Heart right ventricle (tissue), 16 donors: ENCODE results near the gene FSTL5. TPM values are rescaled to one million over a fixed set of nuclear protein-coding genes. Genes with fewer than 3 reads are reported as not detected.

ENCODE experiments used
- ATAC-seq, 8 donors: fragments of 200-7000 bp; cut with Tn5 transposase; one replicate each; pipeline ENCODE4 v1.9.1; 2020; ENCODE audit warnings: mild to moderate bottlenecking in 8 of 8, moderate library complexity in 8 of 8, moderate number of reproducible peaks in 1 of 8
- DNase-seq, 2 donors: peaks; one replicate each; pipeline ENCODE4 v3.0.0-alpha.2; 2020
- H3K27ac ChIP-seq, 10 donors: fragments of 200-600 bp; sonication (generic) in 2 of 10; one replicate each; pipeline versions ENCODE4 v1.5.0 to v1.8.0; 2020 to 2022; ENCODE audit warnings: mild to moderate bottlenecking in 3 of 10
- H3K27me3 ChIP-seq, 7 donors: fragments of 200-600 bp; one replicate each; pipeline ENCODE4 v1.8.0; 2021 to 2022; ENCODE audit warnings: mild to moderate bottlenecking in 2 of 7
- H3K36me3 ChIP-seq, 9 donors: fragments of 200-600 bp; sonication (generic) in 1 of 9; one replicate each; pipeline versions ENCODE4 v1.5.0 to v1.8.0; 2020 to 2022; ENCODE audit warnings: mild to moderate bottlenecking in 2 of 9
- H3K4me1 ChIP-seq, 9 donors: fragments of 200-600 bp; sonication (generic) in 1 of 9; one replicate each; pipeline versions ENCODE4 v1.5.0 to v1.8.0; 2020 to 2022; ENCODE audit warnings: mild to moderate bottlenecking in 4 of 9
- H3K4me3 ChIP-seq, 10 donors: fragments of 200-600 bp; sonication (generic) in 2 of 10; one replicate each; pipeline versions ENCODE4 v1.5.0 to v1.8.0; 2020 to 2022; ENCODE audit warnings: mild to moderate bottlenecking in 7 of 10, moderate library complexity in 2 of 10
- H3K9me3 ChIP-seq, 11 donors: fragments of 200-600 bp in 10 of 11; sonication (generic) in 2 of 11; one replicate each; pipeline versions ENCODE4 v1.5.0 to v1.8.0; 2013 to 2022; ENCODE audit warnings: mild to moderate bottlenecking in 2 of 11, control low read depth in 1 of 11, moderate library complexity in 1 of 11
- CTCF ChIP-seq, 9 donors: fragments of 200-600 bp; sonication (generic) in 2 of 9; IDR thresholded peaks; one replicate each; pipeline versions ENCODE4 v1.5.0 to v1.8.0; 2021 to 2022; ENCODE audit warnings: antibody characterized with exemption in 9 of 9, mild to moderate bottlenecking in 5 of 9, moderate library complexity in 1 of 9
- WGBS, 2 donors: extraction: QIAGEN DNeasy Blood & Tissue Kit; methylation state at CpG; one replicate each; pipeline ENCODE4 v1.1.7; 2013; ENCODE audit warnings: inconsistent platforms in 1 of 2; 5-methylcytosine and 5-hydroxymethylcytosine counted together
- intact Hi-C, 10 donors: fragments of 100-400 bp; cut with DNase I; formaldehyde crosslinking; loops; one replicate each; pipeline versions ENCODE4 v1.11.1 to v1.14.2; 2022
- polyA plus RNA-seq, 2 donors: library from polyadenylated mRNA; stranded (reverse); fragments of 200-250 nt; gene quantifications; one replicate each; pipeline ENCODE4 v1.2.3, GENCODE V29; 2013
- total RNA-seq, 10 donors: library from RNA; stranded (reverse); fragmentation: NEBNext Ultra II Directional in 3 of 10; extraction: Animal tissue kit (Norgen Biotek cat#: 25700) in 3 of 10; gene quantifications; one replicate each; pipeline versions ENCODE4 v1.2.1 to v1.2.4, GENCODE V29; 2021 to 2023
- donor health status: Arrhythmogenic right ventricular cardiomyopathy.
- donor health status: ischemic (EF 13 %, LVEDD 7.1; RV severe dilation, severe dysfunction).
- donor health status: healthy with polysubstance abuse.
- donor health status: DM: no; HTN: yes; CAD: no.
- donor health status: DM: no; HTN: no; CAD: no.
- donor health status: ischemic (EF 25% LVEDD 6.9; RV normal size, moderate dysfunction).
- donor health status: ischemic (EF 25% LVEDD 5.7; RV mildly dilated, moderate dysfunction).
- donor health status: healthy.
- donor health status: DM: yes; HTN: yes; CAD: no.
- donor health status: Ischemic cardiomyopathy.
- donor health status: ischemic (EF 35%, LVEDD 5.7; RV mildly dilated, moderate dysfunction).
- donor health status: nonischemic (EF 11% LVEDD 7.7; RV severe dilation, severe dysfunction).
- donor health status: DM: yes; HTN: yes; CAD: no.
- donor health status: PGD.
- donor health status: ischemic (EF 29% LVEDD 5.4; RV normal size, mild dysfunction).
- donor health status: nonischemic (EF 23%, LVEDD 6.1; RV moderate dilation, normal function).

FSTL5 gene
- total and polyA plus RNA-seq, 12 donors: 0.01 TPM; not detected in 11

- DNase-seq (no peak), ATAC-seq (no peak)
- intact Hi-C loops: no loop called here
- Histone ChIP-seq H3K27me3 (no peaks in the 10 kb centered on the region), H3K9me3 (peaks cover 0 to 3% (median 0%) of the 10 kb centered on the region in 11 donors), H3K36me3 (no peaks in the 10 kb centered on the region), H3K27ac (no peak overlapping the region), H3K4me3 (no peak overlapping the region), H3K4me1 (no peaks in the 10 kb centered on the region)
- no peak for TF ChIP-seq CTCF (IDR thresholded peaks at IDR 0.05)
Measured at GRCh38 chr4:161988946-161989345, 174.9 kb downstream of the FSTL5 start.

- Histone ChIP-seq H3K36me3 (no peaks in the 10 kb centered on the region), H3K4me3 (no peak overlapping the region), H3K27ac (no peak overlapping the region), H3K27me3 (no peaks in the 10 kb centered on the region), H3K9me3 (no peaks in the 10 kb centered on the region), H3K4me1 (no peaks in the 10 kb centered on the region)
- intact Hi-C loops: no loop called here
- 82 to 88% methylated on average over 1 of the region's 1 CpG for WGBS, 2 donors
- no peak for ATAC-seq
- no peak for DNase-seq
- no peak for TF ChIP-seq CTCF (IDR thresholded peaks at IDR 0.05)
Measured at GRCh38 chr4:161987611-161988010, 176.2 kb downstream of the FSTL5 start.

- 55 to 68% methylated on average over 2 of the region's 2 CpGs for WGBS, 2 donors
- TF ChIP-seq CTCF (IDR thresholded peaks at IDR 0.05): no peak
- H3K27ac ChIP-seq: no peak overlapping the region
- intact Hi-C loops: no loop called here
- H3K4me3 ChIP-seq: no peak overlapping the region
- no peaks in the 10 kb centered on the region for H3K27me3 ChIP-seq
- peaks cover 0 to 2% (median 0%) of the 10 kb centered on the region in 11 donors for H3K9me3 ChIP-seq
- no peaks in the 10 kb centered on the region for H3K4me1 ChIP-seq
- no peak for DNase-seq
- H3K36me3 ChIP-seq: no peaks in the 10 kb centered on the region
- ATAC-seq: no peak
Measured at GRCh38 chr4:161952382-161952781, 211.4 kb downstream of the FSTL5 start.

GRCh38 chr4:161949946-161950725 lies 213.7 kb downstream of the FSTL5 start:
- intact Hi-C loops: no loop called here
- no peak overlapping the region for H3K4me3 ChIP-seq
- no peak overlapping the region for H3K27ac ChIP-seq
- 71 to 83% methylated on average over 4 of the region's 4 CpGs for WGBS, 2 donors
- H3K36me3 ChIP-seq: no peaks in the 10 kb centered on the region
- no peaks in the 10 kb centered on the region for H3K27me3 ChIP-seq
- no peaks in the 10 kb centered on the region for H3K9me3 ChIP-seq
- TF ChIP-seq CTCF (IDR thresholded peaks at IDR 0.05): no peak
- no peaks in the 10 kb centered on the region for H3K4me1 ChIP-seq
- DNase-seq (no peak), ATAC-seq (no peak)
